Loucy (cell line): ENCODE data around the gene NAGS.
"Not testable (repeated sequence)": the region's sequence is repeated elsewhere in the genome, so short reads cannot be mapped to it uniquely, and the experiment has no call there.

Experiments used
- H2AFZ ChIP-seq: fragments of 200-600 bp; sonication (generic); 2 replicates; pipeline ENCODE4 v1.6.0; 2016; ENCODE audit warnings: antibody characterized with exemption, mild to moderate bottlenecking, low read length, moderate library complexity
- H3F3A ChIP-seq: fragments of 200-600 bp; 2 replicates; pipeline ENCODE4 v1.6.0; 2016; ENCODE audit warnings: antibody characterized with exemption, low read depth, mild to moderate bottlenecking
- H3K27me3 ChIP-seq: fragments of 200-600 bp; sonication (generic); 2 replicates; pipeline ENCODE4 v1.6.1; 2014; ENCODE audit warnings: low read length, mild to moderate bottlenecking; ENCODE audit not compliant: insufficient read depth, poor library complexity, severe bottlenecking
- H3K36me3 ChIP-seq: fragments of 200-600 bp; sonication (generic); 2 replicates; pipeline ENCODE4 v1.6.1; 2016; ENCODE audit warnings: low read length; ENCODE audit not compliant: insufficient read depth
- H3K4me1 ChIP-seq: fragments of 200-600 bp; sonication (generic); 2 replicates; pipeline ENCODE4 v1.5.1; 2014; ENCODE audit warnings: low read length, mild to moderate bottlenecking; ENCODE audit not compliant: insufficient read depth, poor library complexity, severe bottlenecking
- H3K4me2 ChIP-seq: fragments of 200-600 bp; sonication (generic); 2 replicates; pipeline ENCODE4 v1.6.0; 2014; ENCODE audit warnings: antibody characterized with exemption, low read length, low read depth, mild to moderate bottlenecking; ENCODE audit not compliant: poor library complexity, severe bottlenecking
- H3K4me3 ChIP-seq: fragments of 200-600 bp; sonication (generic); 2 replicates; pipeline ENCODE4 v1.5.1; 2014; ENCODE audit warnings: low read length, mild to moderate bottlenecking, mixed read lengths; ENCODE audit not compliant: poor library complexity, severe bottlenecking
- H3K79me2 ChIP-seq: fragments of 200-600 bp; sonication (generic); 2 replicates; pipeline ENCODE4 v1.6.1; 2014; ENCODE audit warnings: low read length; ENCODE audit not compliant: insufficient read depth
- H3K9ac ChIP-seq: fragments of 200-600 bp; sonication (generic); 2 replicates; pipeline ENCODE4 v1.6.0; 2014; ENCODE audit warnings: mild to moderate bottlenecking, low read depth, low read length, moderate library complexity; ENCODE audit not compliant: poor library complexity, severe bottlenecking
- H3K9me2 ChIP-seq: fragments of 200-600 bp; sonication (generic); replicated peaks from 2 replicates; pipeline ENCODE4 v1.6.1; 2016; ENCODE audit warnings: low read depth, low read length, mixed read lengths
- H3K9me3 ChIP-seq: fragments of 200-600 bp; sonication (generic); 2 replicates; pipeline ENCODE4 v1.6.1; 2014; ENCODE audit warnings: mild to moderate bottlenecking, antibody characterized with exemption, low read length, low read depth; ENCODE audit not compliant: insufficient read depth
- H4K20me1 ChIP-seq: fragments of 200-600 bp; sonication (generic); 2 replicates; pipeline ENCODE4 v1.6.0; 2014; ENCODE audit warnings: antibody characterized with exemption, low read length, mild to moderate bottlenecking; ENCODE audit not compliant: insufficient read depth, poor library complexity, severe bottlenecking
- CTCF ChIP-seq: fragments of 200-600 bp; sonication (generic); conservative IDR thresholded peaks from 2 replicates; pipeline ENCODE4 v1.5.1; 2014; ENCODE audit warnings: mild to moderate bottlenecking, antibody characterized with exemption, low read length
- EZH2phosphoT487 ChIP-seq: fragments of 200-600 bp; IDR thresholded peaks from 2 replicates; pipeline ENCODE4 v1.6.1; 2018; ENCODE audit warnings: antibody characterized with exemption, mild to moderate bottlenecking, moderate library complexity, borderline replicate concordance

NAGS gene

DNA sequence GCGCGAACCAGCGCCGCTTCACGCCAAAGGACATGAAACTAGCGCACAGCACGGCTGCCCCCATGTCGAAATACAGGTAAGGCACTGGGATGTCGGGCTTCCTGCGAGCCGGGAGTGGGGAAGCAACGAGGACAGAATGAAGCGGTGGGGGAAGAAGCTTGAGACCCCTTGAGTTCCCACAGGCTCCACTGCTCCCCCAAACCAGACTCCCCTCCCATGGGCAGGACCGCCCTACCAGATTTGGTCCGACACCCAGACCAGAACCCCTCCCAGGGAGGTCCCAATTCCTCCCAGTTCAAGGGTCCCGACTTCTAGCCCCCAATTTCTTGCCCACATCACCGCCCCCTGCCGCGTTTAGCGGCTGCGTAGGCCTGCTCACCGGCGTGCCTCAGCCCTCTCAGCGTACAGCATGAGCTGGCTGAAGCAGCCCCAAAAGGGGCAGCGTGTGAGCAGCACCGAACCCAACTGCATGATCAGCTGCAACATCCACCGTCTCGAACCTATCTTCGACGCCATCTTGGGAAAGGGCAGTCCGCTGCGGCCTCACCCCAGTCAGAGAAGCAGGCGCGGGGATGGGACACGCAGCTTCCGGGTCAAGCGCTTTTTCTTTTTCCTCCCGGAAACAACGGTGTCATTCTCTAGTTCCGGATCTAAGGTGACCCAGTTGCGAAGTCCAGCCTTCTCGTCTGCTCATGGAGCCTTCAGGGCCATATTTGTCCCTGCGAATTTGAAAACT is 10.2 kb downstream of the NAGS start, which contains the start of gene TMEM101:
TSS of gene TMEM101 (minus strand) at position 527 of the 736 bp plus-strand sequence. CDS start at position 516, 11 bp downstream.
- Histone ChIP-seq H3K9me3 (no peaks in the 10 kb centered on the region), H3F3A (no peaks in the 10 kb centered on the region), H3K27me3 (no peaks in the 10 kb centered on the region), H3K4me3 (peak within 1 kb of the TSS; percentile 97), H3K9me2 (no peaks in the 10 kb centered on the region), H3K9ac (peak within 1 kb of the TSS; percentile 91), H2AFZ (peak within 1 kb of the TSS; percentile 99), H4K20me1 (no peaks in the 10 kb centered on the region), H3K4me1 (peaks cover 9% of the 10 kb centered on the region), H3K36me3 (no peaks in the 10 kb centered on the region), H3K79me2 (peaks cover 11% of the 10 kb centered on the region; the same call in 1 of the 2 replicates), H3K4me2 (peak within 1 kb of the TSS; percentile 89)
- TF ChIP-seq CTCF = no peak
- no peak for TF ChIP-seq EZH2phosphoT487

DNA sequence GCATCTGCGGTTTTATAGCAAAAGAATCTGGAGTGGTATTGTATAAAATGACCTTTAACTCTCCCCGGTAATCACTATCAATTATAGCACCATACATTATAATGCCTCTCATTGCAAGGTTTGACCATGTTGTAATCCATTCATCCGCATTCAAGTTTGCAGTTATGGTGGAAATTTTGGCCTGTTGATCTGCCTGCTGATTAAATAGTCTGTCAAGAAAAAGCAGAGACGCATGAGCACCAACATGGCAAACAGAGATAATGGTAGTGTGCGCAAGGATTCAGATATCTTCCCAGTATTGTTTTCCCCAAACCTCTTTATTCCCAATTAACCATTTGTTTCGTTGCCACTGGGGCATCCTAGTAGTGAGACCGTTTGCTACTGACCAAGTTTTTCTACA is 16.8 kb downstream of the NAGS start:
- H3K27me3 ChIP-seq, H3K4me2 ChIP-seq, H3K4me3 ChIP-seq, H2AFZ ChIP-seq, H3K9me2 ChIP-seq, H3K4me1 ChIP-seq, H3K9me3 ChIP-seq, H4K20me1 ChIP-seq, H3K36me3 ChIP-seq, H3K79me2 ChIP-seq, H3F3A ChIP-seq, H3K9ac ChIP-seq: not testable (repeated sequence)

DNA sequence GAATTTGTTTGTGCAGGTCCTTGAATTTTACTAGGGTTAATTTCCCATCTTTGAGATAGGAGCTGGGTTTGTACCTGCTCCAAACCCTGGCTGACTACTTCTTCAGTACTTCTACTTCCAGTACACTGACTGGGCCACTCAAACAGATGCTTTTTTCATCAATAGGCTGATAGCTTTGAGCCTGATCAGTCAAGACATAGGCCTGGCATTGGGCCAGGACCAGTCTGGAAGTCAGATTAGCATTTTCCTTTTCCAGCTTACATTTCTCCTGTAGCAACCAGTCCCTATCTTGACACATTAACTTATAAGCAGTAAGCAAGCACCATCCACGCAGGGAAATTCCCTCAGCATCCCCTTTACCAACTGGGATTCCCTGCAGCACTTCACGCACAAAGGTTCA is 17.8 kb downstream of the NAGS start:
- Histone ChIP-seq H3K4me3 (no peak overlapping the region), H3K9me3 (no peaks in the 10 kb centered on the region), H3K79me2 (no peaks in the 10 kb centered on the region), H3K9me2 (no peaks in the 10 kb centered on the region), H2AFZ (no peak overlapping the region), H3F3A (no peaks in the 10 kb centered on the region), H3K4me2 (no peak overlapping the region), H3K27me3 (no peaks in the 10 kb centered on the region), H3K4me1 (no peaks in the 10 kb centered on the region), H4K20me1 (no peaks in the 10 kb centered on the region), H3K36me3 (no peaks in the 10 kb centered on the region), H3K9ac (no peak overlapping the region)
- TF ChIP-seq CTCF (no peak), EZH2phosphoT487 (no peak)
